Activated CD8-positive, alpha-beta memory T cell treated with anti-CD3 and anti-CD28 coated beads, Interleukin-2, amount 50 U/mL, for 24 hours (primary cell): ENCODE data around the gene GAS7.

Experiments used
- DNase-seq: peaks from one replicate; pipeline ENCODE4 v3.0.0-alpha.2; 2020; ENCODE audit errors: extremely low read depth

The GAS7 gene

DNA sequence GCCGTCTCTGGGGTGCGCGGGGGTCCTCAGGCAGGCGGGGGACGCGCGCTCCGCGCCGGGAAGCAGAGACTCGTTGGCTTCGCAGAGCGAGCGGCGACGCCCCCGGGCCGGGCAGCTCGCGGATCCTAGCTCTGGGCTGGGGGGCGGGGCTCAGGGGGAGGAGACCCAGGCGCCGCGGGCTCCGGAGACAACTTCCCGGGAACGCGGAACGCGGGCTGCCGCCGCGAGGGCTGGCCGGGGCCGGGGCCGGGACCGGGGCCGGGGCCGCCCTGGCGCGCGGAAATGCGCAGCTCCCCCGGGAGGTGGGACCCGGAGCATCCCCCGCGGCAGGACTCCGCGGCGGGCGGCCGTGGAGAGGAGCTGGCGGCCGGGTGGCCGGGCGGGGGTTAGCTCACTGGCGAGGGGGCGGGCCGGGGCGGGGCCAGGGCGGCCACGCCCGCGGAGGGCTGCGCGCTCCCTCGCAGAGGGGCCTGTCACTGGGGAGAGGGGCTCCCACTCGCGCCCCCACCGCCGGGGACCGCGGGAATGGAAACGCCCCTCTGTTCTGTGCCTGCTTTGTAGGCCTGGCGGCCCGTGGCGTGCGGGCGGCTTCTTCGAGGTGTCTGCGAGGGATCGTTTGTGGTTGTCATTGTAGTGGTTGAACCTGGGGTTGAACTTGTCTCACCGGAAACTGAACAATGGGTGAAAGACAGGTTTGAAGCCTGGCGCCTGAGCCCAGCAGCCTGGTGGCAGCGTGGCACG lies at the start of gene GAS7:
Gene GAS7, minus strand, starts transcription at position 98 of the 741 bp plus-strand sequence.
- no peak for DNase-seq

DNA sequence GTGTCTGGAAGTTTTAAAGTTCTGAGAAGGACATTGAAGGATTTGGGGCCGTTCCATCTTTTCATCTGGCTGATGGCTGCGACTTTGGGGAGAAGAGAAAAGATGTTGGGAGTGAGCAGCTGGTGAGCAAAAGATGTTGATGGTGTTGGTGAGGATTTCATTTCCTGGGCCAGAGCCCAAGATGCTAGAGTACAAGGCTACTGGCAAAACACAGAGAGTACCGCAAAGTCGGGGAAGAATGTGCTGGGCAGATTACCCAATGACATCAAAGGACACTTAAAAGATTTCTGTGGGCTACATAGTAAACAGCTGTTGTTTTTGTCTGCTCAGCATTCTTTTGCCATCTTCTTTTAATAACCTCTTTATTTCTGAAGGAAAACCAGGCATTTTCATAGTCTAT lies 49.4 kb upstream of the GAS7 start:
- no peak for DNase-seq

DNA sequence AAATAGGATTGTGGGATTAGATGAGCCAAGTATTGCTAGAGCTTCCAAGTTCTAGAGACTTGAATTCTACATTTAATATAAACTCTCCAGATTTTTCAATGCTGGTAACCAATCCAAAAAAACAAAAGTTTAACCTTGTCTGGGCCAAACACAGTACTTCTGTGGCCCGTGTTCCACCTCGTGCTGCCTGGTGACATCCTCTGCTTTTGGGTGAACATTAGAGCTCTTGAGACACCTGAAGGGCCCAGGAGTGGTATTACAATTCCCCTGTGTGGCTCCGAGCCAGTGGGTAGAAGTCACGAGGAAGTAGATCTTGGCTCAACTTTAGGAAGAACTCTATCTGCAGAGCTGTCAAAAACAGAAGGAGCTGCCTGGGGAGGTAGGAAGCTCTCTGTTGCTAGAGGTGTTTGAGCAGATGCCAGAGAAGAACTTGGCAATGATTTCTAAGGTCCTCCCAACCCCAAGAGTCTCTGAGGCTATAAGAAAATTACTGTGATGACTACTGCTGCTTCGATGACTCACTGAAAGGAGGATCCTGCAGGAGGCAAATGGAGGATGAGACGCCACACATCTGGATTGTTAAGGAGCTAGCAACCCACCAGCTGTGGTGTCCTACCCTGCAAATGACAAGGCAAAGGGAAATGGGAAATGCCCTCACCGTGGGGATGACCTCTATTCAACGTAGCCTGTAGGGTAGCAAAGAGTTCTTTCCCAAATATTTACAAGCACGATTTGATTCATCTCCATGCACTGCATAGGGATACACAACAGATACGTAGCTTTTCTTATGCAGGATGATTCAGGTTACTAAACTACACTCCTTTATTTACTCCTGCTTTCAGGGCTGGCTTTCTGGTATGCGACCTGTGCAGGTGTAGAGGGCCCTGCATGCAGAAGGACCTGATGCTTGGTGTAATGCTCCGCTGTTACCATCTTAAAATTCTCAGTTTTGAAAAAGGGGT lies 45.8 kb upstream of the GAS7 start:
- DNase-seq: no peak

DNA sequence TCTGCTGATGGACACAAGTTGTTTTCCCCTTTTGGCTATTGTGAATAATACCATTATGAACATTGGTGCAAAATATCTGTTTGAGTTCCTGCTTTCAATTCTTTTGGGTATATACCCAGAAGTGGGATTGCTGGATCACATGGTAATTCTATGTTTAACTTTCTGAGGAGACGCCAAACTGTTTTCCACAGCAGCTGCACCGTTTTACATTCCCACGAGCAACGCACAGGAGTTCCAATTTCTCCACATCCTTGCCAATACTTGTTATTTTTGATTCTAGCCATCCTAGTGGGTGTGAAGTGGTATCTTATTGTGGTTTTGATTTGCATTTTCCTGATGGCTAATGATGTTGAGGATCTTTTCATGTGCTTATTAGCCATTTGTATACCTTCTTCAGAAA lies 43.4 kb upstream of the GAS7 start:
- no peak for DNase-seq

DNA sequence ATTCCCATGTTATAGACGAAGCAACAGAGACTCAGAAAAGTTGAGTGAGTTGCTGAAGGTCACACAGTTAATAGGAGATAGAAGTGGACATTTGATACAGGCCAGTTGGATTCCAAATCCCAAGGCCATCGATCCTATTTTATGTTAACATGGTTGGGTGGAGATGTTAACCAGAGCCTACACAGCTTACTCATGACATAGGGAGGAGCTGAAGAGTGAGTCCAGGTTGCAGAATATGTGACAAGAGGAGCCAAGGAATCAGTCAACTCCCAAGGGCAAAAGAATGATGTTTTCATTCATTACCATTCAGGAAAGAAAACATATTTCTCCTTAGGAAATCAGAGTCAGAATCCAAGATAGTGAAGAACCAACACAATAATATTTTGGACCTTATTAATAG lies 40.3 kb upstream of the GAS7 start:
- no peak for DNase-seq

DNA sequence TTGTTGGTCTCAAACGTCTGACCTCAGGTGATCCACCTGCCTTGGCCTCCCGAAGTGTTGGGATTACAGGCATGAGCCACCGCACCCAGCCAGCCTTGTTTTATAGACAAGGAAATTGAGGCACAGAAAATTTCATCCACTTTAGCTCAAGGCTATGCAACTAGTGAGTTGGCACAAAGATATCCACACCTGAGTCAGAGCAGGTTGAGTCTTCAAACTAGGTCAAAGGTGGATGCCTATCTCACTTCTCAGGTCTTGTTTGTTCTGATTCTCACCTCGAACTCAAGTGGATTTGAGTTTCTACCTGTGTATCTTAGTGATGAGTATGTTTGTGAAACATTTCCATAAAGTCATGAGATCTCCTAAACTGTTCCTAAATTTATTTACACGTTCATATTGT lies 35.6 kb upstream of the GAS7 start:
- no peak for DNase-seq

DNA sequence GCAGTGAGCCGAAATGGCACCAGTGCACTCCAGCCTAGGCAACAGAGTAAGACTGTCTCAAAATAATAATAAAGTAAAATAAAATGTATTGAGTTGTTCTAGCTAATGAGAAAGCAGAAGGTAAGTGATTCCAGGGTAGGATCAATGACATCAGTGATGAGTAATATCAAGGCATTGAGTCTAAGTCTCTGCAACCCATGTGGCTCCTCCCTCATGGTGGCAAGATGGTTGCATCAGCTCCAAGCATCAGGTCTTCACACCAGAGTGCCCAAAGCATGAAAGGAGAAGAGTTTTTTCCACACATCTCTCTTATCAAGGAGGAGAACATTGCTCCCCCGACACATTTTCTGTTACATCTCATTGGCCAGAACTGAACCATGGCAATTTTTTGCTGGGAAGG lies 34.8 kb upstream of the GAS7 start:
- DNase-seq: no peak

DNA sequence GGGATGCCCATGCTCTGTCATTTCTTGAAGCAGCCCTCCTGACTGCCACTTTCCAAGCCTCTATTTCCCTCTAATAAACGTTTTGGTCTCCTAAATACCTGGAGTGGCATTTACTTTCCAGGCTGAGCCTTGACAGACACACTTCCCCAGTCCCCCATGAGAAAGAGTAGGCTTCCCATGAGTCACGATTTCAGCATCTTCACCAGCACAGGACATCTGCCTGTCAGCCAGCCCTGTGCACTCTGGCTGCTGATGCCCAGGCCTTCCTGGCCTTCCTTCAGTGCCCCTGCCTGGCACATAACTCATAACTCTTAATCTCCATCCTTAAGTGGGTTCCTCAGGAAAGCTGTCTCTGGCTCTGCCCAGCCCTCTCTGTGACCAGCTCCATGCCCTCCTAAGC lies 30.8 kb upstream of the GAS7 start:
- no peak for DNase-seq

DNA sequence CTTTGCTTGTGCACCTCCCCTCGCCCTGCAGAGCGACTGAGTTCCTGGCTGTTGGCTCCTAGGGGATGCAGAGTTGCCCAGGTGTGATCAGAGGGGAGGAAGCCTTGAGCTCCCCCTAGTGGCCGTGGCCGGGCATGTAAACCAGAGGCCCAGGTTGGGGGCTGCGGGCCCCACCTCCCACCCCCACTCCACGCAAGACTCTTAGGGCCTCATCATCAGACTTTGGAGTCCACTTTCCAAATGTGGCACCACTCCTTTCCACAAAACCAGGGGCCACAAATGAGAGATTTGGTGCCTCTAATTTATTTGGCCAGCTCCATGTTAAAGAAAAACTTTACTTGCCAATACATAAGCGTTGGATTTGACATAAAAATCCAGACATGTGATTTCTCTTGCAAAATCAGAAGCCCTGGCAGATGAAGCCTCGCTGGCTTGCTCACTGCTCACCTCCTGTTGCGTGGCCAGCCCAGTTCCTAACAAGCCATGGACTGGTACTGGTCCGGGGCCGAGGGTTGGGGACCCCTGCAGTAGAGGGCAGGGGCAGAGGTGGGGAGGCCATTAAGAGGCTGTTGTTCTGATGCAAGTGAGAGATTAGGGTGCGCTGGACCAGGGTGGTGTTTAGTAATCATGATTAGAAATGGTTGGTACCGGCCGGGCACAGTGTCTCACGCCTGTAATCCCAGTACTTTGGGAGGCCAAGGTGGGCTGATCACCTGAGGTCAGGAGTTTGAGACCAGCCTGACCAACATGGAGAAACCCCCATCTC lies 28.7 kb upstream of the GAS7 start:
- DNase-seq: no peak

DNA sequence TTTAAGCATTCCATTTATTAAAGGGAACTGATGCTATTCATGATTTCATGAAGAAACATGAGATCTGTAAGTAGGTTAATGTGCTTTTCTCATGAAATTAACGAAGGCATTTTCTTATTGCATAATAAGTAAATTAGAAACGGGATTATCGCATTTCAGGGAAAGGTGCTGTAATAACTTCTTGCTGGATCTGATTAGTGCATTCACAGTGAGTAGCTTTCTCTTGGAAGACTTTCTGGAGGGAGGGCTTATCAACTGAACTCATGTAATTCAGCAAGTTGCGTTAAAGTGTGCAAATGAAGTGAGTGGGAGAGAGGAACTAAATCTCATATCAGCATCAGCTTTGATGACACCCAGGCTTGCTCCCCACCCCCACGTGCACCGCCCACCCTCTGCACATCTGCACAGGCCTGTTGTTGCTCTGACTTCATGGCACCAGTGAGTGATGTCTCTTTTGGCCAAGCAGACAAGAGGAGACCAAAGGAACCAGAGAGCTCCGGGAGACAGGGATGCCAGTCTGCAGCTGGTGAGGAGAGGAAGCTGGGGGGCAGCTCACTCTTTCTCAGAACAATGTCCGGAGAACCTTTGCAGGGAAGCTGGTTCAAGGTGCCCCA lies 26.3 kb upstream of the GAS7 start:
- no peak for DNase-seq

DNA sequence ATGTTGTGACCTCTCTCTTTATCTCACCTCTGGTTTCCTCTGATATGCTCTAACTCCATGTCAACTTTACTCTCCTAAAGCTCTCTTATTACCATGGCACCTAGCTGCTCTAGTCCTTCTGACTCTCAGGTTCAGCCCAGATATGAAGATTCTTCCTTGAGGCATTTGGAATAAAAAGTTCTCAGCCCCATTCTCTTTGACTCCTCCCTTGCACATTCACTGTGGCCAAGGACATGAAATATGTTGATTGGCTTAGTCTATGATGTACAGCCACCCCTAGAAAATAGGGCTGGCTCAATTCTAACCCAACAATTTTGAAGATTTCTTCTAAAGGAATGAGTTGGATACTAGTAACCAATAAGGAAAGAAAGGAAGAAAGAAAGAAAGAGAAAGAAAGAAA lies 20.8 kb upstream of the GAS7 start:
- DNase-seq: no peak

DNA sequence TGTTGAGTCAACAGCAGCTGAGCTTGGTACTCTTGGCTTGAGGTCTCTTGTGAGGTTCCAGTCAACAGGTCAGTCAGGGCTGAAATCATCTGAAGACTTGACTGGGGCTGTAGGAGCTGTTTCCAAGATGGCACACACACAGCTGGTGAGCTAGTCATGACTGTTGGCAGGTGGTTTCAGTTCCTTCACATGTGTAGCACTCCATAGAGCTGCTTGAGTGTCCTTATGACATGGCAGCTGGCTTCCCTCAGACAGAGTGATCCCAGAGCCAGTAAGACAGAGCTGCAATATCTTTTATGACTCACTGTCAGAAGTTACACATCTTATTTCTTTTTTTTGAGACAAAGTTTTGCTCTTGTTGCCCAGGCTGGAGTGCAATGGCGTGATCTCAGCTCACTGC lies 19.5 kb upstream of the GAS7 start:
- DNase-seq: no peak

DNA sequence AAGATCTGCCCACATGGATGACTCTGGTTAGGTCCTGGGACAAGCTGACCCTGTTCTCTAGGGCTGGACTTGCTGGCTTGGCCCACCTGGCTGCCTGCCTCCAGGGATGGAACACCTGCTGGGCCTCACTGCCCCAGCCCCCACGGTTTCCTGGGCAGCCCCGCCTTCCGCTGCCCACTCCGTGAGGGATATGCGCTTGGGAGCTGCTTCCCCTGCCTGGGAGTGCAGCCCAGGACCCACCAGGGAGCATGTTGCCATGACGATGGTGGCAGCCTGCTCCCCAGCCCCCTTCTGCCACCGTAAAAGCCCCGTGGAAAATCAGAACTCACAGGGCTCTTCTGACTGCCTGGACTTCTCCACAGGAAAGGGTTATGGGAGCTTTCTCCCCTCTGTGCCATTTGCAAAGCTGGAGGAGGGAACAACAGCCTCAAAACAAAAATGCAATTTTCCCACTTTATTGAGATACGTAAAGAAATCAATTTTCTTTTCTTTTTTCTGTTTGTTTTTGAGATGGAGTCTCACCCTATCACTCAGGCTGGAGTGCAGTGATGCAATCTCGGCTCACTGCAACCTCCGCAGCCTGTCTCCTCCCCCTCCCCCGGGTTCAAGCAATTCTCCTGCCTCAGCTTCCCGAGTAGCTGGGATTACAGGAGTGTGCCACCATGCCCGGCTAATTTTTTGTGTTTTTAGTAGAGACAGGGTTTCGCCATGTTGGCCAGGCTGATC lies 18.0 kb upstream of the GAS7 start:
- no peak for DNase-seq

DNA sequence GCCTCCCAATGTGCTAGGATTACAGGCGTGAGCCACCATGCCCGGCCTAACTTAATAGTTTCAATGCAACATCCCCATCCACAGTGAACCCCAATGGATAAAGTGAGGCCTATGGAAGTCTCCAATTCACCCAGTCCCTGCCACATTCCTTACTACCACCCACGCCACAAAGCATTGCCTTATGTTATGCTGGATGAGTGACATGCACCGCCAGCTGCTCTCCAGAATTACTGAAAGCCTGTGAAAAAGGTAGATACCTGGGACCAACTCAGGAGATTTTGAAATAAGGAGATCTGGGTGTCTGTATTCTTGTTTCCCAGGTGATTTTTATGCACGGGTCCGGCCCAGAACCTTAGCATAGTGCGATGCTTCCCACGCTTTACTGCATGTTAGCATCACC lies 16.9 kb upstream of the GAS7 start:
- no peak for DNase-seq

DNA sequence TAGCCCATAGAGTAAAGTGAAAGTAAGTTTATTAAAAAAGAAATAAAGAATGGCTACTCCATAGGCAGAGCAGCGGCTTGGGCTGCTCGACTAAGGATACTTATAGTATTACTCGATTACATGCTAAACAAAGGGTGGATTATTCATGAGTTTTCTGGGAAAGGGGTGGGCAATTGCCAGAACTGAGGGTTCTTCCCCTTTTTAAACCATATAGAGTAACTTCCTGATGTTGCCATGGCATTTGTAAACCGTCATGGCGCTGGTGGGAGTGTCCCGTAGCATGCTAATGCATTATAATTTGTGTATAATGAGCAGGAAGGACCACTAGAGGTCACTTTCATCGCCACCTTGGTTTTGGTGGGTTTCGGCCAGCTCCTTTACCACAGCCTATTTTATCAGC lies 13.3 kb upstream of the GAS7 start:
- DNase-seq: no peak

DNA sequence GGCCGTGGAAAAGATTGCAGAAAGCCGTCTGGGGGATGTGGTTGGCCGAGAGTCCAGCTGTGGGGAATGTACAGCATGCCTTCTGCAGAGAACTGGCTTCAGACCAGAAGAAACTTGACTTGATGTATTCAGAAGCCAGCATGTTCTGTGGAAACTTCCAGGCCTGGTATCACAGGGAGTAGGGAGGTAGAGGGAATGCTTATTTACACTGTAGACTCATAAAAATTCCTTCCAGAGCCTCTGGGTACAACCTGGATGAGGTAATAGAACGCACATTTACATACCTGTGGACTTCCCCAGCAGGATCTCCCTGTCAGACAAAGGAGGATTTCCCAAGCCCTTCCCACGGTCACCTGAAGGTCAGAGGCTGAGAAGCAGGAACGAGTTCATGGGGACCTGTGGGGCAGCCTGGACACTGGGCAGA lies 11.8 kb upstream of the GAS7 start:
- no peak for DNase-seq

DNA sequence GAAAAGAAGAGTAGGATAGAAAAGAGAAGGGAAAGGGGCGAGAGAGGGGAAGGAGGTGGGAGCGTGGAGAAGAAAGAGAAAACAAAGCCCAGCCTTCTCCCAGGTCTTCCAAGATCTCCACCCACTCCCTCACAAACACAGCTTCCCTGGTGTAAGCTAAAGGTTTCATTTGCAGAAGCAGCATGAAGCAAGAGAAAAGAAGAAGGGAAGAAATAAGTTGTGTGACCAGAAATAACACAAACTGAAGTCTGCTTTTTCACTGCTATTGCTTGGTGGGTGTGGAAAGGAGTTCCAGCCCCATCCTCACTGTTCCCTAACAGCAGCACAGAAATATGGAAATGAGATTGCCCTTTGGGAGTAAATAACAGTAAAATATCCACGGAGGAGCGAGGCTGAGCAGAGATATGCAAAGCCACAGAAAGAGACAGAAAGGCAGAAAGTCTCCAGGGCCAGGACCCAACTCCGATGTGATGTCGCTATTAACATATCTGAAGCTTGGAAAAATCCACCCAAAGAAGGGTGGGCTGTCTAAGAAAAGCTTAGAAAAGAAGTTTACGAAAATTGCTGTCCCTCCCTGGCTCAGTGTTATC lies 10.3 kb upstream of the GAS7 start:
- DNase-seq: no peak

DNA sequence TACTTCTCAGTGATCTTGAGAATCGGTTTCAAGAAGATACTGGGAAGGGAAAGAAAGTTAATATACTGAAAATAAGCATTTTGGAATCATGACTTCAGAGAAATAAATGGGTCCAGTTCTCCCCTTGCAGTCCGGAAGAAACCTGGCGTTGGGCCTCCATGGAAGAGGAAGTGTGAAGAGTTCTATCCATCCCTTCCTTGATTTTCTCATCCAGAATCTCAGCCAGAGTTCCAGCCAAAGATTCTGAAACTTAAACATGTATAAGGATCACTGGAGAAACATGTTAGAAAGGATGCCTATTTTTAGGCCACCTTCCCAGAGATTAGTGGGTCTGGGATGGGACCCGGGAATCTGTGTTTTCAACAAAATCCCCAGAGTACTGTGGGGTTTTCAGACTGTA lies 8.7 kb upstream of the GAS7 start:
- no peak for DNase-seq

DNA sequence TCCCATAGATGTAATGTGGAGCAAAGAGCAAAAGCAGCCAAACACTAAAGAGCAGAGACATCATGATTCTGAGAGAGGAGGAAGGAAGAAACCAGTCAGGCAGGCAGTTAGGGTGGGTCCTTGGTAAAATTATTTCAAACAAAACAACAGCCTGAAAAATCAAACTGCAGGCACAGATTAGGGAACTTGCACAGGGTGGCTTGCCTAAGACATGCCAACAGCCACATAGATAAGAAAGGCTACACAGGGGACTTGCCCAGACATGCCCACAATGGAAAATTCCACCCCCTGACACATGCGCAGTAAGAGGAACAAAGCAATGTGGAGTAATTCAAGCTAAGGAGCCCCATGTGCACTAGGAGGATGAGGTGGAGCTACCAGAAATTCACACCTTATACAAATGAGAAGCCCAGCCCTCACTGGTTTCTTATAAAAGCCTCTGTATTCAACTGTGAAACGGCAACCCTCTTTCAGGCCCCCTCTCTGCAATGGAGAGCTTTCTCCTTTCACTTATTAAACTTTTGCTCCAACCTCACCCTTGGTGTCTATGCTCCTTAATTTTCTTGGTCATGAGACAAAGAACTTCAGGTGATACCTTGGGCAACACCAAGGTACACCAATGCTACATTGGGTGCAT lies 7.3 kb upstream of the GAS7 start:
- no peak for DNase-seq

DNA sequence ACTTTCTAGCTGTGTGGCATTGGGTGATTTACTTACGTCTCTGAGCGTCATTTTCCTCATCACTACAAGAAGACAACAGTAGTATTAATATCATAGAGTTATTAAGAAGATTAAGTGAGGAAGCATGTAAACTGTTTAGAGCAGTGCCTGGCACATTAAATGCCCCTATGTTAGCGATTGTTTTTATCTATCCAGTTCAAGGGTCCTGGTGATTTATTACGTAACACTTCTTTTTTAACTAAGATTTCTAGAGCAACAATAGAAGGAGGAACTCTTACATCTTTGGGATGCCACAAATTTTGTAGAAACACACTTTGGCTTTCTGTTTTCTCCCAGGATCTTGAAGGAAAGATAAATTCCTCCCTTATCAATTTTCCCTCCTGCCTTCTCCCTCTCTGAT lies 3.3 kb upstream of the GAS7 start:
- no peak for DNase-seq
